GM12878 (cell line): ENCODE measurements around the gene PTK6. TPM values are rescaled to one million over a fixed set of nuclear protein-coding genes. Genes with fewer than 3 reads are reported as not detected.

Source experiments
- BMI1 ChIP-seq: fragments of 450-650 bp; IDR thresholded peaks from 2 replicates; pipeline ENCODE4 v1.6.1; 2016; ENCODE audit warnings: mild to moderate bottlenecking, moderate library complexity, borderline replicate concordance
- CEBPB ChIP-seq, 2 experiments: fragments of 150-350 bp in 1 of 2; IDR thresholded peaks; 2 replicates each; pipeline ENCODE4 v1.6.1; 2012 to 2014; ENCODE audit warnings: low read depth in 2 of 2, low read length in 2 of 2, borderline replicate concordance in 1 of 2, inconsistent platforms in 1 of 2
- ETV6 ChIP-seq, 2 experiments: fragments of 450-650 bp in 1 of 2; IDR thresholded peaks in 1 of 2; conservative IDR thresholded peaks in 1 of 2; 2 replicates each; pipeline ENCODE4 v1.6.1; 2014; ENCODE audit warnings: antibody characterized with exemption in 1 of 2, borderline replicate concordance in 1 of 2, low read depth in 1 of 2, mild to moderate bottlenecking in 1 of 2, moderate library complexity in 1 of 2
- IKZF1 ChIP-seq: fragments of 450-650 bp; conservative IDR thresholded peaks from 2 replicates; pipeline ENCODE4 v1.6.1; 2017; ENCODE audit warnings: antibody characterized with exemption, mild to moderate bottlenecking
- NRF1 ChIP-seq: conservative IDR thresholded peaks from 2 replicates; pipeline ENCODE4 v1.6.1; 2011; ENCODE audit warnings: mild to moderate bottlenecking, low read depth, low read length, improper control_type of control experiment
- SMC3 ChIP-seq: IDR thresholded peaks from 2 replicates; pipeline ENCODE4 v1.6.1; 2011; ENCODE audit warnings: low read length, improper control_type of control experiment, borderline replicate concordance
- ZNF274 ChIP-seq: IDR thresholded peaks from one replicate; pipeline ENCODE4 v1.8.0; 2011; ENCODE audit not compliant: insufficient read length, insufficient read depth
- polyA plus RNA-seq, 11 experiments: library from polyadenylated mRNA; depleted of rRNA in 4 of 11; unstranded in 6 of 11; stranded (reverse) in 5 of 11; fragments of >200 nt; fragmentation: Nextera tagmentation in 4 of 11; fragmentation: Illumina TruSeq in 1 of 11; extraction: Ambion mirVana in 4 of 11; extraction: Trizol in 1 of 11; gene quantifications; 1 replicate in 1 of 11; 2 replicates in 10 of 11; pipeline versions ENCODE4 v1.2.1 to v1.2.3, GENCODE V29; 2011 to 2016; ENCODE audit warnings: inconsistent platforms in 2 of 11, missing spikeins in 2 of 11, low read depth in 1 of 11
- total RNA-seq, 4 experiments: library from RNA; depleted of rRNA in 3 of 4; stranded (reverse); fragments of >200 nt in 3 of 4; fragmentation: Illumina TruSeq in 1 of 4; extraction: Trizol in 1 of 4; gene quantifications; 2 replicates each; pipeline versions ENCODE4 v1.2.1 to v1.2.3, GENCODE V29; 2013 to 2021
- TF ChIP-seq, protein P1 (sequence below): fragments of 450-650 bp; IDR thresholded peaks from 2 replicates; pipeline ENCODE4 v1.6.1; 2016; ENCODE audit warnings: mild to moderate bottlenecking
- TF ChIP-seq, protein P2 (sequence below): fragments of 450-650 bp; IDR thresholded peaks from 2 replicates; pipeline ENCODE4 v1.6.1; 2017; ENCODE audit warnings: mild to moderate bottlenecking

PTK6 gene
- total and polyA plus RNA-seq, 10 of the 15 experiments (the other 5 are each of a cell fraction or from before 2014, with no cell fraction given): 0.02 to 0.21 (median 0.09) TPM; not detected in 3

DNA sequence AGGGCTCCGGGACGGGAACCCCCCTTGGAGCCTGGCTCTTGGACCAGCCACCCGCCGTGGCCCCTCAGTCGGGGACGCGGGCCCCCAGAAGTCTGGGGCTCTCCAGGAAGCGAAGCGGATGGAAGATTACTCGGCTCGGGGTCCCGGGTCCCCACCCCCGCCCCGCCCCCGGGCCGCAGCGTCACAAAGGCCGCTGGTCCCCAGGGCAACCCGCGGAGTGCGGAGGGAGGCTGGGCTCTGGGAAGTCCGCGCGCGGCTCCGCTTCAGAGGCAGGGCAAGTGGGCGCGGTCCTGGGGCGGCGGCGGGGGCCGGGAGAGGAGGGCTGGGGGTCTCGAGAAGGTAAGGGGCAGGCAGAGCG is 16.7 kb upstream of the PTK6 start, which contains the start of gene FNDC11 (continued):
- no peak for TF ChIP-seq ETV6 (conservative IDR thresholded peaks at IDR 0.05 in 1 of 2, IDR thresholded peaks at IDR 0.05 in 1 of 2; ENCODE audit: borderline replicate concordance in 1 of 2, low read depth in 1 of 2)
- no peak for TF ChIP-seq NRF1
- TF ChIP-seq BMI1: no peak
- TF ChIP-seq, protein P1, sequence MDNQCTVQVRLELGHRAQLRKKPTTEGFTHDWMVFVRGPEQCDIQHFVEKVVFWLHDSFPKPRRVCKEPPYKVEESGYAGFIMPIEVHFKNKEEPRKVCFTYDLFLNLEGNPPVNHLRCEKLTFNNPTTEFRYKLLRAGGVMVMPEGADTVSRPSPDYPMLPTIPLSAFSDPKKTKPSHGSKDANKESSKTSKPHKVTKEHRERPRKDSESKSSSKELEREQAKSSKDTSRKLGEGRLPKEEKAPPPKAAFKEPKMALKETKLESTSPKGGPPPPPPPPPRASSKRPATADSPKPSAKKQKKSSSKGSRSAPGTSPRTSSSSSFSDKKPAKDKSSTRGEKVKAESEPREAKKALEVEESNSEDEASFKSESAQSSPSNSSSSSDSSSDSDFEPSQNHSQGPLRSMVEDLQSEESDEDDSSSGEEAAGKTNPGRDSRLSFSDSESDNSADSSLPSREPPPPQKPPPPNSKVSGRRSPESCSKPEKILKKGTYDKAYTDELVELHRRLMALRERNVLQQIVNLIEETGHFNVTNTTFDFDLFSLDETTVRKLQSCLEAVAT: no peak
- TF ChIP-seq, protein P2, sequence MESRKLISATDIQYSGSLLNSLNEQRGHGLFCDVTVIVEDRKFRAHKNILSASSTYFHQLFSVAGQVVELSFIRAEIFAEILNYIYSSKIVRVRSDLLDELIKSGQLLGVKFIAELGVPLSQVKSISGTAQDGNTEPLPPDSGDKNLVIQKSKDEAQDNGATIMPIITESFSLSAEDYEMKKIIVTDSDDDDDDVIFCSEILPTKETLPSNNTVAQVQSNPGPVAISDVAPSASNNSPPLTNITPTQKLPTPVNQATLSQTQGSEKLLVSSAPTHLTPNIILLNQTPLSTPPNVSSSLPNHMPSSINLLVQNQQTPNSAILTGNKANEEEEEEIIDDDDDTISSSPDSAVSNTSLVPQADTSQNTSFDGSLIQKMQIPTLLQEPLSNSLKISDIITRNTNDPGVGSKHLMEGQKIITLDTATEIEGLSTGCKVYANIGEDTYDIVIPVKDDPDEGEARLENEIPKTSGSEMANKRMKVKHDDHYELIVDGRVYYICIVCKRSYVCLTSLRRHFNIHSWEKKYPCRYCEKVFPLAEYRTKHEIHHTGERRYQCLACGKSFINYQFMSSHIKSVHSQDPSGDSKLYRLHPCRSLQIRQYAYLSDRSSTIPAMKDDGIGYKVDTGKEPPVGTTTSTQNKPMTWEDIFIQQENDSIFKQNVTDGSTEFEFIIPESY: no peak
- TF ChIP-seq IKZF1: peak; percentile 28
- TF ChIP-seq CEBPB (IDR thresholded peaks at IDR 0.05; ENCODE audit: borderline replicate concordance in 1 of 2, low read depth in 2 of 2, low read length in 2 of 2): no peak
- TF ChIP-seq SMC3: no peak
- no peak for TF ChIP-seq ZNF274
